ENCODE data around the gene POLG. TPM values are rescaled to one million over a fixed set of nuclear protein-coding genes. Genes with fewer than 3 reads are reported as not detected.

Gene POLG
- 116 and 144 TPM in 2 replicates for total RNA-seq

GRCh38 chr15:89334510-89335297 lies at the start of gene POLG:
Gene POLG, minus strand, starts transcription at chr15:89334824. Its CDS starts 1,070 bp downstream, at chr15:89333754.
- Mint-ChIP-seq H3K4me3 (peak within 1 kb of the TSS; percentile 88), H3K27me3 (peaks cover 2% of the 10 kb centered on the region), H3K36me3 (ENCODE audit: low read depth) (peaks cover 39% of the 10 kb centered on the region), H3K27ac (peak within 1 kb of the TSS; percentile 99), H3K4me1 (peaks cover 44% of the 10 kb centered on the region), H3K9me3 (no peaks in the 10 kb centered on the region)
- ChIA-PET CTCF (interaction anchor here (0.6 to 2.0 kb wide), 3 partner anchors 24 to 109 kb away, joined by 3 to 11 read pairs (median 5); no protein-coding TSS in a partner anchor), POLR2A (interaction anchor here (0.6 to 2.5 kb wide), 9 partner anchors 10 to 240 kb away, joined by 3 to 13 read pairs (median 4); partner anchors contain the start of genes FANCI and TICRR)
- intact Hi-C loops (cut with micrococcal nuclease), result loop anchor here (1.0 to 10.0 kb wide), 8 partner anchors 24 to 1660 kb away; partner anchors contain the start of genes AEN, FANCI, PRC1 and TICRR
- peak; percentile 97 for DNase-seq
- peak; percentile 92 for ATAC-seq (ENCODE audit: low read depth)
- TF ChIP-seq CTCF (IDR thresholded peaks at IDR 0.05), result no peak

GRCh38 chr15:89384176-89384604 lies 49.6 kb upstream of the POLG start:
- no peak for ATAC-seq (ENCODE audit: low read depth)
- H3K4me3 Mint-ChIP-seq, result no peak overlapping the region
- POLR2A ChIA-PET, result no interaction called here
- H3K4me1 Mint-ChIP-seq, result peaks cover 2% of the 10 kb centered on the region
- no peaks in the 10 kb centered on the region for H3K9me3 Mint-ChIP-seq
- no peaks in the 10 kb centered on the region for H3K36me3 Mint-ChIP-seq (ENCODE audit: low read depth)
- no peak for TF ChIP-seq CTCF (IDR thresholded peaks at IDR 0.05)
- peaks cover 22% of the 10 kb centered on the region for H3K27me3 Mint-ChIP-seq
- CTCF ChIA-PET, result no interaction called here
- no peak overlapping the region for H3K27ac Mint-ChIP-seq
- DNase-seq, result no peak
- intact Hi-C loops (cut with micrococcal nuclease), result no loop called here

- DNase-seq (no peak), ATAC-seq (ENCODE audit: low read depth) (no peak)
- H3K27me3 Mint-ChIP-seq, result peaks cover 22% of the 10 kb centered on the region
- intact Hi-C loops (cut with micrococcal nuclease), result no loop called here
- peaks cover 3% of the 10 kb centered on the region for H3K4me1 Mint-ChIP-seq
- H3K36me3 Mint-ChIP-seq (ENCODE audit: low read depth), result no peaks in the 10 kb centered on the region
- ChIA-PET CTCF (no interaction called here), POLR2A (no interaction called here)
- no peak for TF ChIP-seq CTCF (IDR thresholded peaks at IDR 0.05)
- H3K4me3 Mint-ChIP-seq, result no peak overlapping the region
- no peaks in the 10 kb centered on the region for H3K9me3 Mint-ChIP-seq
- H3K27ac Mint-ChIP-seq, result no peak overlapping the region
Observed at GRCh38 chr15:89383365-89384175, 48.9 kb upstream of the POLG start.

- peaks cover 32% of the 10 kb centered on the region for H3K27me3 Mint-ChIP-seq
- TF ChIP-seq CTCF (IDR thresholded peaks at IDR 0.05), result no peak
- no peaks in the 10 kb centered on the region for H3K9me3 Mint-ChIP-seq
Observed at GRCh38 chr15:89381888-89382686, 47.5 kb upstream of the POLG start.

More at GRCh38 chr15:89381888-89382686, 47.5 kb upstream of the POLG start:
- ChIA-PET CTCF (no interaction called here), POLR2A (no interaction called here)
- no peak for ATAC-seq (ENCODE audit: low read depth)
- peaks cover 12% of the 10 kb centered on the region for H3K4me1 Mint-ChIP-seq
- no peak overlapping the region for H3K27ac Mint-ChIP-seq
- DNase-seq, result no peak
- no peak overlapping the region for H3K4me3 Mint-ChIP-seq
- H3K36me3 Mint-ChIP-seq (ENCODE audit: low read depth), result no peaks in the 10 kb centered on the region
- intact Hi-C loops (cut with micrococcal nuclease), result no loop called here
